Prostate gland (tissue), 2 donors: ENCODE data around the gene TNFRSF4. TPM values are rescaled to one million over a fixed set of nuclear protein-coding genes. Genes with fewer than 3 reads are reported as not detected.

ENCODE experiments used
- DNase-seq: peaks from one replicate; pipeline ENCODE4 v3.0.0-alpha.2; 2019; ENCODE audit warnings: low spot score
- H3K27ac ChIP-seq, 2 donors: fragments of 200-600 bp; sonication (generic); 2 replicates each; pipeline ENCODE4 v1.5.1; 2017 to 2019
- H3K27me3 ChIP-seq: fragments of 200-600 bp; sonication (generic); replicated peaks from 2 replicates; pipeline ENCODE4 v1.5.1; 2019; ENCODE audit not compliant: insufficient read depth
- H3K36me3 ChIP-seq, 2 donors: fragments of 200-600 bp; sonication (generic); 1 replicate in 1 of 2; 2 replicates in 1 of 2; pipeline versions ENCODE4 v1.5.1 to v1.8.1; 2017 to 2019
- H3K4me1 ChIP-seq: fragments of 200-600 bp; sonication (generic); replicated peaks from 2 replicates; pipeline ENCODE4 v1.5.1; 2019
- H3K4me3 ChIP-seq, 2 donors: fragments of 200-600 bp; sonication (generic); 2 replicates each; pipeline ENCODE4 v1.5.1; 2017 to 2019
- H3K9me3 ChIP-seq: fragments of 200-600 bp; sonication (generic); 2 replicates; pipeline ENCODE4 v1.5.1; 2017
- CTCF ChIP-seq, 4 experiments: fragments of 200-600 bp in 2 of 4; fragments of 450-650 bp in 2 of 4; sonication (generic) in 2 of 4; IDR thresholded peaks; 1 replicate in 3 of 4; 2 replicates in 1 of 4; pipeline ENCODE4 v1.5.1; 2016 to 2019; ENCODE audit warnings: antibody characterized with exemption in 4 of 4, mild to moderate bottlenecking in 2 of 4, moderate library complexity in 2 of 4
- POLR2A ChIP-seq: fragments of 450-650 bp; IDR thresholded peaks from one replicate; pipeline ENCODE4 v1.6.1; 2016; ENCODE audit warnings: antibody characterized with exemption, mild to moderate bottlenecking
- POLR2AphosphoS5 ChIP-seq: sonication (generic); formaldehyde crosslinking; IDR thresholded peaks from one replicate; pipeline ENCODE4 v1.6.1; 2017; ENCODE audit warnings: antibody characterized with exemption
- WGBS: methylation state at CpG from one replicate; pipeline ENCODE4 v1.1.5; 2018; 5-methylcytosine and 5-hydroxymethylcytosine counted together
- intact Hi-C: fragments of 100-400 bp; cut with DNase I; formaldehyde crosslinking; loops from one replicate; pipeline ENCODE4 v1.14.2; 2022
- total RNA-seq, 2 donors: library from RNA; depleted of rRNA; stranded (reverse); fragments of >200 nt; gene quantifications; one replicate each; pipeline ENCODE4 v1.1.0, GENCODE V29; 2016

TNFRSF4 gene
- total RNA-seq: 1 to 10 TPM in 1 of 2 donors, under 1 TPM in 1; 0.50 to 3.0 TPM

GRCh38 chr1:1213345-1214265 is at the start of gene TNFRSF4:
Gene TNFRSF4, minus strand, starts transcription at chr1:1214153. Its CDS starts 26 bp downstream, at chr1:1214127.
- H3K4me3 ChIP-seq: no peak within 1 kb of the TSS
- peaks cover 0 to 10% of the 10 kb centered on the region in 2 donors for H3K36me3 ChIP-seq
- H3K27me3 ChIP-seq: no peaks in the 10 kb centered on the region
- no peak for TF ChIP-seq CTCF (IDR thresholded peaks at IDR 0.05)
- TF ChIP-seq POLR2AphosphoS5: no peak
- TF ChIP-seq POLR2A: no peak
- WGBS: 61% methylated on average over 55 of the region's 56 CpGs
- no peaks in the 10 kb centered on the region for H3K9me3 ChIP-seq
- H3K4me1 ChIP-seq: no peaks in the 10 kb centered on the region
- DNase-seq: no peak
- no peak within 1 kb of the TSS for H3K27ac ChIP-seq
- intact Hi-C loops: no loop called here

- WGBS: 79% methylated on average over 8 of the region's 8 CpGs
- no peak overlapping the region for H3K27ac ChIP-seq
- H3K9me3 ChIP-seq: no peaks in the 10 kb centered on the region
- H3K4me3 ChIP-seq: no peak overlapping the region
- no peaks in the 10 kb centered on the region for H3K27me3 ChIP-seq
- no peaks in the 10 kb centered on the region for H3K4me1 ChIP-seq
- peaks cover 0 to 10% of the 10 kb centered on the region in 2 donors for H3K36me3 ChIP-seq
- TF ChIP-seq CTCF (IDR thresholded peaks at IDR 0.05) (no peak), POLR2AphosphoS5 (no peak), POLR2A (no peak)
- no peak for DNase-seq
- intact Hi-C loops: no loop called here
These were observed 48.8 kb upstream of the TNFRSF4 start for GRCh38 chr1:1262758-1263157.

GRCh38 chr1:1262071-1262470 is 48.1 kb upstream of the TNFRSF4 start:
- DNase-seq: no peak
- 96% methylated on average over 17 of the region's 17 CpGs for WGBS
- Histone ChIP-seq H3K4me3 (no peak overlapping the region), H3K36me3 (peaks cover 0 to 10% of the 10 kb centered on the region in 2 donors), H3K27ac (no peak overlapping the region), H3K27me3 (no peaks in the 10 kb centered on the region), H3K9me3 (no peaks in the 10 kb centered on the region), H3K4me1 (no peaks in the 10 kb centered on the region)
- intact Hi-C loops: no loop called here
- no peak for TF ChIP-seq POLR2A
- TF ChIP-seq CTCF (IDR thresholded peaks at IDR 0.05): no peak
- no peak for TF ChIP-seq POLR2AphosphoS5

- Histone ChIP-seq H3K27ac (no peak overlapping the region), H3K9me3 (no peaks in the 10 kb centered on the region), H3K4me1 (no peaks in the 10 kb centered on the region), H3K4me3 (no peak overlapping the region), H3K27me3 (no peaks in the 10 kb centered on the region), H3K36me3 (peaks cover 0 to 16% of the 10 kb centered on the region in 2 donors)
- 78% methylated on average over 16 of the region's 16 CpGs for WGBS
- intact Hi-C loops: no loop called here
- DNase-seq: no peak
- TF ChIP-seq POLR2AphosphoS5 (no peak), CTCF (IDR thresholded peaks at IDR 0.05) (no peak)
These were observed 47.0 kb upstream of the TNFRSF4 start for GRCh38 chr1:1260843-1261560.
